K562 (cell line): ENCODE data around the gene DDAH1. TPM values are rescaled to one million over a fixed set of nuclear protein-coding genes. Genes with fewer than 3 reads are reported as not detected.

Experiments used
- ARNT ChIP-seq, 2 experiments: fragments of 450-650 bp; IDR thresholded peaks; 2 replicates each; pipeline ENCODE4 v1.6.1; 2016; ENCODE audit warnings: mild to moderate bottlenecking in 1 of 2
- CEBPB ChIP-seq: fragments of 450-650 bp; IDR thresholded peaks from 2 replicates; pipeline ENCODE4 v1.6.1; 2016; ENCODE audit warnings: missing genetic modification characterization, missing compliant biosample characterization
- COPS2 ChIP-seq: fragments of 450-650 bp; conservative IDR thresholded peaks from 2 replicates; pipeline ENCODE4 v1.6.1; 2016; ENCODE audit warnings: mild to moderate bottlenecking, moderate library complexity
- CREBBP ChIP-seq: IDR thresholded peaks from one replicate; pipeline ENCODE4 v1.6.1; 2012; ENCODE audit warnings: low read depth, mild to moderate bottlenecking, control low read depth, inconsistent platforms, low read length
- EHMT2 ChIP-seq: fragments of 450-650 bp; IDR thresholded peaks from 2 replicates; pipeline ENCODE4 v1.6.1; 2018; ENCODE audit warnings: antibody characterized with exemption
- ETS1 ChIP-seq: conservative IDR thresholded peaks from 2 replicates; pipeline ENCODE4 v1.6.1; 2011; ENCODE audit warnings: low read depth, mild to moderate bottlenecking, low read length; ENCODE audit not compliant: control insufficient read depth
- HNRNPLL ChIP-seq: fragments of 200-400 bp; formaldehyde crosslinking; IDR thresholded peaks from 2 replicates; pipeline ENCODE4 v1.6.1; 2017; ENCODE audit warnings: low read length, low read depth, mild to moderate bottlenecking; ENCODE audit not compliant: poor library complexity, severe bottlenecking
- KLF16 ChIP-seq: IDR thresholded peaks from 2 replicates; pipeline ENCODE4 v1.6.1; 2016; ENCODE audit warnings: antibody characterized with exemption
- MAZ ChIP-seq, 2 experiments: fragments of 450-650 bp in 1 of 2; sonication (generic) in 1 of 2; formaldehyde crosslinking; IDR thresholded peaks in 1 of 2; conservative IDR thresholded peaks in 1 of 2; 2 replicates each; pipeline versions ENCODE4 v1.4.0 to v1.5.0; 2020; ENCODE audit warnings: mild to moderate bottlenecking in 1 of 2, missing genetic modification reagents in 1 of 2
- NCOA1 ChIP-seq: fragments of 450-650 bp; IDR thresholded peaks from 2 replicates; pipeline ENCODE4 v1.6.1; 2016; ENCODE audit warnings: low read depth
- RBM25 ChIP-seq: fragments of 200-400 bp; formaldehyde crosslinking; IDR thresholded peaks from 2 replicates; pipeline ENCODE4 v1.6.1; 2018; ENCODE audit warnings: low read length, low read depth, moderate library complexity; ENCODE audit not compliant: severe bottlenecking
- RFX5 ChIP-seq: IDR thresholded peaks from 2 replicates; pipeline ENCODE4 v1.6.1; 2011; ENCODE audit warnings: low read depth, mild to moderate bottlenecking, improper control_type of control experiment, low read length
- RFX7 ChIP-seq: fragments of 250-450 bp; sonication (Bioruptor Pico); IDR thresholded peaks from 2 replicates; pipeline ENCODE4 v1.5.1; 2021; ENCODE audit warnings: mild to moderate bottlenecking
- RNF2 ChIP-seq: sonication (generic); IDR thresholded peaks from 2 replicates; pipeline ENCODE4 v1.6.1; 2016
- SMAD2 ChIP-seq: fragments of 150-350 bp; IDR thresholded peaks from 2 replicates; pipeline ENCODE4 v1.6.1; 2014; ENCODE audit warnings: low read depth, mild to moderate bottlenecking, low read length
- SRSF1 ChIP-seq: fragments of 200-400 bp; formaldehyde crosslinking; IDR thresholded peaks from 2 replicates; pipeline ENCODE4 v1.6.1; 2017; ENCODE audit warnings: mild to moderate bottlenecking, low read depth, low read length, moderate library complexity
- TCF3 ChIP-seq: sonication (generic); formaldehyde crosslinking; IDR thresholded peaks from 2 replicates; pipeline ENCODE4 v1.4.0; 2020; ENCODE audit warnings: mild to moderate bottlenecking, missing genetic modification reagents
- WHSC1 ChIP-seq: IDR thresholded peaks from one replicate; pipeline ENCODE4 v1.6.1; 2012; ENCODE audit warnings: low read length, control low read depth, inconsistent platforms
- ZFP1 ChIP-seq: fragments of 450-650 bp; formaldehyde crosslinking; IDR thresholded peaks from 2 replicates; pipeline ENCODE4 v1.4.0; 2020; ENCODE audit warnings: mild to moderate bottlenecking, mixed read lengths
- ZFP30 ChIP-seq: fragments of 250-450 bp; sonication (Bioruptor Pico); IDR thresholded peaks from 2 replicates; pipeline ENCODE4 v1.8.0; 2022; ENCODE audit warnings: moderate library complexity, mild to moderate bottlenecking, inconsistent platforms, borderline replicate concordance
- ZFP36 ChIP-seq: fragments of 150-350 bp; IDR thresholded peaks from 2 replicates; pipeline ENCODE4 v1.6.1; 2018; ENCODE audit warnings: low read length, low read depth; ENCODE audit not compliant: partially characterized antibody
- ZNF445 ChIP-seq: fragments of 250-450 bp; sonication (Bioruptor Pico); IDR thresholded peaks from 2 replicates; pipeline ENCODE4 v1.4.0; 2020; ENCODE audit warnings: low read depth, mild to moderate bottlenecking, moderate library complexity
- ZNF561 ChIP-seq: fragments of 450-650 bp; formaldehyde crosslinking; conservative IDR thresholded peaks from 2 replicates; pipeline ENCODE4 v1.4.0; 2020; ENCODE audit warnings: mild to moderate bottlenecking, moderate library complexity
- ZNF696 ChIP-seq: fragments of 250-450 bp; sonication (Bioruptor Pico); conservative IDR thresholded peaks from 2 replicates; pipeline ENCODE4 v1.4.0; 2020; ENCODE audit warnings: mild to moderate bottlenecking, moderate library complexity
- polyA plus RNA-seq, 8 experiments: library from polyadenylated mRNA; depleted of rRNA in 4 of 8; stranded (reverse) in 5 of 8; unstranded in 3 of 8; fragments of >200 nt; fragmentation: Nextera tagmentation in 2 of 8; fragmentation: Illumina TruSeq in 1 of 8; extraction: Ambion mirVana in 2 of 8; extraction: Trizol in 1 of 8; gene quantifications; 2 replicates each; pipeline versions ENCODE4 v1.2.1 to v1.2.3, GENCODE V29; 2011 to 2014; ENCODE audit warnings: inconsistent platforms in 1 of 8, missing spikeins in 1 of 8
- total RNA-seq, 7 experiments: library from RNA; depleted of rRNA in 6 of 7; stranded (reverse); fragments of >200 nt in 6 of 7; fragmentation: Illumina TruSeq in 2 of 7; extraction: Trizol in 2 of 7; gene quantifications; 2 replicates each; pipeline versions ENCODE4 v1.2.1 to v1.2.3, GENCODE V29; 2011 to 2021; ENCODE audit warnings: low replicate concordance in 1 of 7
- TF ChIP-seq, protein P1 (sequence below): fragments of 250-450 bp; sonication (Bioruptor Pico); IDR thresholded peaks from 2 replicates; pipeline ENCODE4 v1.4.0; 2020

Gene DDAH1
- total and polyA plus RNA-seq, 9 of the 15 experiments (the other 6 are each of a cell fraction or from before 2014, with no cell fraction given) = 0.04 to 0.24 (median 0.10) TPM

- no peak for TF ChIP-seq ZFP30
- TF ChIP-seq ARNT (IDR thresholded peaks at IDR 0.05) = no peak
- TF ChIP-seq, protein P1, sequence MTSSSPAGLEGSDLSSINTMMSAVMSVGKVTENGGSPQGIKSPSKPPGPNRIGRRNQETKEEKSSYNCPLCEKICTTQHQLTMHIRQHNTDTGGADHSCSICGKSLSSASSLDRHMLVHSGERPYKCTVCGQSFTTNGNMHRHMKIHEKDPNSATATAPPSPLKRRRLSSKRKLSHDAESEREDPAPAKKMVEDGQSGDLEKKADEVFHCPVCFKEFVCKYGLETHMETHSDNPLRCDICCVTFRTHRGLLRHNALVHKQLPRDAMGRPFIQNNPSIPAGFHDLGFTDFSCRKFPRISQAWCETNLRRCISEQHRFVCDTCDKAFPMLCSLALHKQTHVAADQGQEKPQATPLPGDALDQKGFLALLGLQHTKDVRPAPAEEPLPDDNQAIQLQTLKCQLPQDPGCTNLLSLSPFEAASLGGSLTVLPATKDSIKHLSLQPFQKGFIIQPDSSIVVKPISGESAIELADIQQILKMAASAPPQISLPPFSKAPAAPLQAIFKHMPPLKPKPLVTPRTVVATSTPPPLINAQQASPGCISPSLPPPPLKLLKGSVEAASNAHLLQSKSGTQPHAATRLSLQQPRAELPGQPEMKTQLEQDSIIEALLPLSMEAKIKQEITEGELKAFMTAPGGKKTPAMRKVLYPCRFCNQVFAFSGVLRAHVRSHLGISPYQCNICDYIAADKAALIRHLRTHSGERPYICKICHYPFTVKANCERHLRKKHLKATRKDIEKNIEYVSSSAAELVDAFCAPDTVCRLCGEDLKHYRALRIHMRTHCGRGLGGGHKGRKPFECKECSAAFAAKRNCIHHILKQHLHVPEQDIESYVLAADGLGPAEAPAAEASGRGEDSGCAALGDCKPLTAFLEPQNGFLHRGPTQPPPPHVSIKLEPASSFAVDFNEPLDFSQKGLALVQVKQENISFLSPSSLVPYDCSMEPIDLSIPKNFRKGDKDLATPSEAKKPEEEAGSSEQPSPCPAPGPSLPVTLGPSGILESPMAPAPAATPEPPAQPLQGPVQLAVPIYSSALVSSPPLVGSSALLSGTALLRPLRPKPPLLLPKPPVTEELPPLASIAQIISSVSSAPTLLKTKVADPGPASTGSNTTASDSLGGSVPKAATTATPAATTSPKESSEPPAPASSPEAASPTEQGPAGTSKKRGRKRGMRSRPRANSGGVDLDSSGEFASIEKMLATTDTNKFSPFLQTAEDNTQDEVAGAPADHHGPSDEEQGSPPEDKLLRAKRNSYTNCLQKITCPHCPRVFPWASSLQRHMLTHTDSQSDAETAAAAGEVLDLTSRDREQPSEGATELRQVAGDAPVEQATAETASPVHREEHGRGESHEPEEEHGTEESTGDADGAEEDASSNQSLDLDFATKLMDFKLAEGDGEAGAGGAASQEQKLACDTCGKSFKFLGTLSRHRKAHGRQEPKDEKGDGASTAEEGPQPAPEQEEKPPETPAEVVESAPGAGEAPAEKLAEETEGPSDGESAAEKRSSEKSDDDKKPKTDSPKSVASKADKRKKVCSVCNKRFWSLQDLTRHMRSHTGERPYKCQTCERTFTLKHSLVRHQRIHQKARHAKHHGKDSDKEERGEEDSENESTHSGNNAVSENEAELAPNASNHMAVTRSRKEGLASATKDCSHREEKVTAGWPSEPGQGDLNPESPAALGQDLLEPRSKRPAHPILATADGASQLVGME (CRISPR knock-in tag) = peak; percentile 81; the same call in 1 of the 2 replicates
- no peak for TF ChIP-seq RBM25
- no peak for TF ChIP-seq SMAD2
- no peak for TF ChIP-seq ZFP36
- no peak for TF ChIP-seq COPS2
- no peak for TF ChIP-seq NCOA1
- TF ChIP-seq SRSF1 = no peak
- no peak for TF ChIP-seq WHSC1
- peak; percentile 30; the same call in 1 of the 2 replicates for TF ChIP-seq RFX7 (CRISPR knock-in tag)
- TF ChIP-seq ETS1 = no peak
- TF ChIP-seq HNRNPLL = no peak
- peak in 1 of 2 experiments; percentile 39; a peak in 1 of 4 replicates for TF ChIP-seq MAZ (CRISPR knock-in tag; conservative IDR thresholded peaks at IDR 0.05 in 1 of 2, IDR thresholded peaks at IDR 0.05 in 1 of 2)
- TF ChIP-seq CEBPB = no peak
- TF ChIP-seq CREBBP = no peak
- no peak for TF ChIP-seq RFX5
- TF ChIP-seq ZFP1 (CRISPR knock-in tag) = no peak; the same call in 1 of the 2 replicates
- no peak for TF ChIP-seq RNF2
- TF ChIP-seq EHMT2 = no peak
- no peak for TF ChIP-seq KLF16
- no peak for TF ChIP-seq ZNF561
- no peak for TF ChIP-seq ZNF445
- no peak for TF ChIP-seq ZNF696
- no peak for TF ChIP-seq TCF3
These were observed 185.4 kb downstream of the DDAH1 start (continued) for GRCh38 chr1:85279458-85280080.
